Renal cortical epithelial cell (primary cell): ENCODE measurements around the gene FOXQ1. TPM values are rescaled to one million over a fixed set of nuclear protein-coding genes. Genes with fewer than 3 reads are reported as not detected.
"Not testable (repeated sequence)": the region's sequence is repeated elsewhere in the genome, so short reads cannot be mapped to it uniquely, and the experiment has no call there.

Source experiments
- DNase-seq: peaks from one replicate; pipeline ENCODE4 v3.0.0-alpha.2; 2011; ENCODE audit warnings: low read depth
- total RNA-seq: library from RNA; depleted of rRNA; stranded (reverse); fragments of >200 nt; gene quantifications from 2 replicates; pipeline ENCODE4 v1.2.3, GENCODE V29; 2014

The FOXQ1 gene
- total RNA-seq, 1 donor from 2014 or later = 0.65 TPM

DNA sequence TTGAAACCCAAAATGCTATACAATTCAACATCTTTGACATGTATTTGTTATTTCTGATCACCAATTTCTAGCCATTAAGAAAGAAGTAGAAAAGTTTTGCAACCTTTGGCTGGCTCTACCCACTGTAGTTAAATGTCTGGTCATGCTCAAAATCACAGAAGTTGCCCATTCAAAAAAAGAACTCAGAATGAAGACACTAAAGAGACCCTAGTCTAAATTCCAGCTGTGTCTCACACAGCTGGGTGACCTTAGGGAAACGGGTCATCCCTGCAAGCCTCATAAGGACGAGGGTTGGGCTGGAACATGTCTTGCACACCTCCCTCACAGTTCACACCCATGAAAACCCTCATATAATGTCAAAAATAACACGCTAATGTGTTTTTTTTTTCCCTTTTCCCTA lies 10.3 kb downstream of the FOXQ1 start:
- DNase-seq = no peak

DNA sequence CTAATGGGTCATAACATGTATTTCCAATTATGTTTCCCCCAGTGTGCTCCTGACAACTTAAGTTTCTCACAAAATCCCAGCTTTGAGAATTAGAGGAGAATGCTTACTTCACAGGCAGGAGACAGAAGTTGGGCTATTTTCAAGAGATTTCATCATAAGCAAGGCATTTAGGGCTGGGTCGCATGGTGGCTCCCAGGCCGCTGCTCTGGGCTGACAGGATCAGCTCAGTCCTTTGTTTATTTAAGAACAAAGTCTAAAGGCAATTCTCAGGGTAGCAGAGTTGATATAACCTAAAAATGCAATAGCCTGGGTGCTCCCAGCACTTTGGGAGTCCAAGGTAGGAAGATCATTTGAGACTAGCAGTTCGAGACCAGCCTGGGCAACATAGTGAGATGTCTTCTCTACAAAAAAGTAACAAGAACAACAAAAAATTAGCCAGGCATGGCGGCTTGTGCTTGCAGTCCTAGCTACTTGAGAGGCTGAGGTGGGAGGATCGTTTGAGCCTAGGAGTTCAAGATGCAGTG lies 10.9 kb downstream of the FOXQ1 start:
- peak; percentile 57 for DNase-seq

DNA sequence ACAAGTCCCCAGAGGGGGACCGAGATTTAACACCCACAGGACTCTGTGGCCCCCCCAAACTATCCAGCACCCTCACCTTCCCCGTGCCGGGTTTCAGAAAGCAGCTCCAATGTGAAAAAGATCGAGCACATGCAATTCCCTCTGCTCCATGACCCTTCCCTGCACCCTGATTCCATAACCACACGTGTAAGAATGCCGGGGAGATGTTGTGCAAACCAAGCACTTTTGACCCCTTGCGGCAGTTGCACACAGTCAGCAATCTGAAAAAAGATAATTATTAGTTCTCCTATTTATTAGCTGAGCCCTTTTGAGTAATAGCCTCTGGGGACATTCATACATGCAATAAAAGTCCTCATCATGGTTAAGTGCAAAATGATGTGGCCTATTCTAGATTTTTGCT lies 13.0 kb downstream of the FOXQ1 start:
- peak; percentile 38 for DNase-seq

DNA sequence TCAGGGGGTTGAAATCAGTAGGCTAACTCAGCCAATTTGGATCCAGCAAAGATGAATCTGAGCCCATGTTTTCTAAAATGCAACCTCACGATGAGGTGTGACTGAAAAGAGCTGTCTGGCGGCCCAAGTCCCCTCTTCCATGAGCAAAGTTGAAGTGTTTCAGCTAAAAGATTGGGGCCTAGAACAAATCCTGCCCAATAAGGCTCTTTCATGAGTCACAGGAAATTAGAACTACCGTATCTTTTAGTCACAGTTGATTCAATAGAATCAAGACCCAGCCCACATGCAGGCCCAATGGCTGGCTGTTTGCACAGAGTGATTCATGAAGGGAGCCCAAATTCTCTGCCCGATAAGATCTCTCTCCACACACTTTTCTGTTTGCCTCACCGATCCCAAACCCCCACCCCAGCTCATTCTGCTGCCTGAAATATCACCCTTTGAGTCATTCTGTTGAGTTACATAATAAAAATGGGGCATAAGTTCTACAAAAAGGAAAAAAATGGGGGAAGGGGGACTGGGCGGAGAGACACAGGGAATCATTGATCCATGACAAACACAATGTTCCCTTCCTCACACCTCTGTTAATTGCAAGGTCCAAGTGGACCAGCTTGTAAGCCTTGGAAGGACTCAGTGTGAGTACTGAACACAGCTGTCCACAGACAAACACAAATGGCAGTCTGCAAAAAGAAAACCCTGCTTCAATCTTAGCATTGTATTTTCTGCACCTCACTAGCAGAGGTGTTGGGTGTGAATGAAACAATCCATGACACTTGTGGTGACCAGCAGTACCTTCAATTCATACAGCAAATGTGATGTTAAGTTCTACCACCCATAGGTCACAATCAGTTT lies 13.8 kb downstream of the FOXQ1 start:
- DNase-seq = peak; percentile 92

DNA sequence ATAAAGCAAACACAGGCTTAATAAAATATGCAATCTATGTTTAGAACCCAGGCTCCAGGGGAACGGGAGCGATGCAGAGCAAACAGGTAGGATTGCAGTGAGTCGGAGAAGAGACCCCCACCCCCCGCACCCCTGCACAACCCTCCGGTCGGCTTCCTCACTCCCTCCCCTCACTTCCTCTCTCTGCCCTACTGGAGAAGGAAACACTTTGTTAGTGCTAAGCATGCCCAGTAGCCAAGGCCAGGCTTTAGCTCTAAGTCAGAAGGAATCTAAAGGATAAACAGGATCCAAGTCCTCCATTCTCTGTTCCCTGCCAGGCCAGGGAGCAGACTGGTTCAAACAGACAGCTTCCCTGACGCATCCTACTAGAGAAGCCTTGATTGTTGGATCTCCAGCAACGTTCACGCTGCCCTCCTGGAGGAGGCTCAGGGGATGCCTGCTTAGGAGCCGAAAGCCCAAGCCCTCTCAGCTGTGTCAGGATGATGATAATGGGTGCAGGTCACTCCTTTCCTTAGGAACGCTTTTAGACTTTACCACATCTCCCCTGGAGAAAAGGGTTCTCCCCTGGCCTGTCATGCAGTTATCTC lies 14.7 kb downstream of the FOXQ1 start:
- no peak for DNase-seq

DNA sequence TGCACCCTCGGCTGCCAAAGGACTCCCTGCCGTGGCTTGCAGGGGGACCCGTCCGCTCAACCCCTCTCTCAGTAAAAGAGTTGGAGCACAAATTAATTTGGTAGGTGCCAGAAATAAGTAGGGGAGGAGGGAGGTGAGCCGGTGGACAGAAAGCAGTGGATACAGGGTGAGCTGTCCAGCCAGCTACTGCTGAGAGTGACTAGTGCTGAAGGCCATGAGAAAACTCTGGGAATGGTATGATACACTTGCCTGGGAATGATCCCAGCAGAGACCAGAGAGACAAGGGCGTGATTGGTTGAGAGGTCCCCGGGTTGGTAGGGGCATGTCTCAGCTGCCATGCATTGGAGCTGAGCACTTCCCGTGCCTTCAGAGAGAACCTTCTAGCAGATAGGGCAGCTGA lies 15.7 kb downstream of the FOXQ1 start:
- DNase-seq = no peak

DNA sequence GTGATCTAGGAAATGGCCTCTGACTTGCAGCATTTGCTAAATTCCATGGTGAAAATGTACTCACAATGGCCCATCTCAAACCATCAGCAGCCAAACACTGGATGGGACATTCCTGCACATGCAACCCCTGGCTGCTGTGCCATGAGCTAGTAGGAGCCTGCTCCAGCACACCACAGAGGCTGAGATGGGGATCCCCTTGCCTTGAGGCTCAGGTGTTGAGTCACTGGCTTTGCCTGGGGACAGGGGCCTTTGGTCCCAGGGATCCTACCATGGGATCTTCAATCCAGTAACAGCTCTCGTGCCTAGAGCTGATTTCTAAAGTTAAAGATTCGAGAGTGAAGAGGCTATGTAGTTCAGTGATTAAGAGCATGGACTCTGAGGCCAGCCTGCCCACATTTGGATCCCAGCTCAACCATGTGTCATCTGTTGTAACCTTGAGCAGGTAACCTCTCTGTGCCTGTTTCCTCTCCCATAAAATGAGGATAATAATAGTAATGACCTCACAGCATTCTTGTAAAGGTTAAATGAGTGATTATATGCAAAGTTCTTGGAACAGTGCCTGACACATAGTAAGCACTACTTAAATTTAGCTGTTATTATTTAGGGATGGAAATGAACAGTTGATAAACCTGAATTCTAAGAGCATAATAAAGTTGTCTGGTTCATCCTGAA lies 16.4 kb downstream of the FOXQ1 start:
- no peak for DNase-seq

DNA sequence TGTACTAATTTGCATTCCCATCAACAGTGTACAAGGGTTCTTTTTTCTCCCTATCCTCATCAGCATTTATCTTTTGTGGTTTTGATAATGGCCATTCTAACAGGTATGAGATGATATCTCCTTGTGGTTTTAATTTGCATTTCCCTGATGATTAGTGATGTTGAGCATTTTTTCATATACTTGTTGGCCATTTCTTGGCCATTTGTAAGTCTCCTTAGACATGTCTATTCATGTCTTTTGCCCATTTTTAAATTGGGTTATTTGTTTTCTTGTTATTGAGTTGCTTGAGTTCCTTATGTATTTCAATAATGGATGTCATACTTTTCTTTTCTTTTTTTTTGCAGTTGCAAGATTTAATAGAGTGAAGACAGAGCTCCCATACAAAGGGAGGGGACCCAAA lies 17.8 kb downstream of the FOXQ1 start:
- no peak for DNase-seq

DNA sequence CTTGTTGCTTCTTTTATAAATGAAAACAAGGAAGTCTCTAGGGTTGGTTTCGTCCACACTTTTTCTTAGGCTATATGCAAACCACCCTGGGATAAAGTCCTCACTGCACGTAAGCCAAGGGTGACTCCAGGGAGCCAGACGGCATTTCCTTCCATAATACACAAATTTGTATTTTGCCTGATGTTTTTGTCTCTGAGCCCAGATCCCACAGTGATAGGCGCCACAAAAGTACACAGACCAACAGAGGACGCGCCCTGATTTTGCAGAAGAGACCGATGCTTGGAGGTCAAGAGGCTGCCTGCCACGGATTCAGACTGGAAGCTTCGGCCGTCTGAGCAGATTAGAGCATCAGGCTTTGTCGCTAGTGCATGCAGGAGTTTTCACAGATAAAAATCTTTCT lies 22.8 kb downstream of the FOXQ1 start:
- no peak for DNase-seq

DNA sequence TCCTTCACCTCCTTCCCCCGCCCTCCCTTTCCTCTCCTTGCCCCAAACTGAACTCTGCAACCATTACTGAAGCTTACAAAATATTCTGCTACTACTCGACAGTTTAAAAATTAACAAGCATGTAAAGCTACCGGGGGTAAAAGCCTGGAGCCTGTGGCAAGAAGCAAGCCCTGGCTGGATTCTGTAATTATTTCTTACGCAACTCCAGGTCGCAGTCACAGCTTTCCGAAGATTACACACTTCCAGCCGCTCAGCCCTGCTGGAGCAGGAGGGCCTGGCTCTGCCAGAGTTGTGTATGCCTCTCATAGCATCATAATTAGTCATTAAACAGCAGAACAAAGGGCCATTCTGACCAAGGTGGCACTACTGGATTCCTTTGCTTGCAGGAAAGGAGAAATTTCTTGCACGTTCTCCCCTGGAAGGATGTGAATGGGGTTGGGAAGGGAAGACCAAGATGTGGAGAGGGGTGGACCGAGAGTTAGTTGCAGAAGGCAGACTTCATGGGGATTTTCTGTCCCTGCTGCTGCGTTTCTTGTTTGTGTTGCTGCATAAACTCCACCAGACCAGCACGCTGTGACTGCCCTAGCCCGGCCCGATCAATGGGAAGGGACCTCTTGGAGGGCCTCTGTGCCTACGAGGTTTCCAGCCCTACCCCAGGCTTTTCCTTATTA lies 23.6 kb downstream of the FOXQ1 start:
- DNase-seq = peak; percentile 99

DNA sequence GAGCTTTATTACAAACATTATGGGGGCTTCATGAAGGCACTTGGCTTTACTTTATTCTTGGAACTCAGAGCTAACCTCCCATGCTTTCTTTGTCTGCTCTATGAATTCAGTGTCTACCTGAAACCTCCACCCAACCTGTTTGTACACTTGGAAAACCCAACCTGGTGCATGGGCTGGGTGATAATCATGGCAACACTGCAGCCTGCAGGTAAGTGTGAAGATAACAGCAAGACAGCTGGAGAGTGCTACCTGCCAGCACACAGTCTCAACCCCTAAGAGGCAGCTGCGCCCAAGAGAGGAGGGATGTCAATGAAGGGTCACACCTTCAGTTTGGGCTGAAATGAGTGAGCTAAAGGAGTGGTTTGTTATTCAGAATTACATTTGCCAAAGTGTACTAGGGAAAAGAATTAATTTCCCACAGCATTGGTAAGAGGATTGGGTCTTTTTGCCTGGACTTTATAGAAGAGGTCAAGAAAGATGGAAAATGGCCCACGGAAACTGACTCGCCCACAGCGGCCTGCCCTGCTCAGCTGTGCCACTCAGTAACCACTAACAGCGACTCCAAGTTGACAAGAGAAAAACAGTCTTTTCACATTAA lies 24.4 kb downstream of the FOXQ1 start:
- peak; percentile 67 for DNase-seq

DNA sequence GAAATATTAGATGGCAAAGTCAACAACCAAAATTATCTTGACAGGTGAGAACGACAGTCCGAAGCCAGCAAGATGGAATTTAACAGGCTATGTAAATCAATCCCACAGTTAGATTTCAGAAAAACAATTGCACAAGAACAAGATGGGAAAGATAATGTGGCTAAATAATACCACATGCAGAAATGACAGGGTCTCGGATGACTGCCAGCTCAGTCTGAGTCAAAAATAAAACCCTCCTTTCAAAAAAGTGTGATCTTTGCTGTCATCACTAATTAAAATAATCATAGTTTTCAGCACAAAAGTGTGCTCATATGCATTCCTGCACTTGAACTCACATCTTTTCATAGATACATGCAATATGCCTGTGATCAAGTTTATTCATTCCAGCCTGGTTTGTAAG lies 25.9 kb downstream of the FOXQ1 start:
- DNase-seq = no peak

DNA sequence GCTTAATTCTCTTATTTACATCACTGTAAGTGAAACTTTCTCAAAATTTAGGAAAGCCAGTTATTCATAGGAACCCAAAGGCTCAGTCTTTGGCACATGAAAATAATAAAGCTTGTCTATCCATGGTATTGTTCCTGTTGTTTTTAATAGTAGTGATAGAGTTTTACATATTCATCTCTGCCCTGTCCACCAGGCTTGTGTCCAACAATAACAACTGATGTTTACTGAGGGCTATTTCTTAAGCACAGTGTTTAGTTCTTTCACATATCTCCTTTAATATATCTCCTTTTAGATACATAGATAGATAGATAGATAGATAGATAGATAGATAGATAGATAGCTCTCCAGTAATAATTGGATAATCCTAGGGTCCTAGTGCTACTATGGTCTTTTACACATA lies 34.2 kb downstream of the FOXQ1 start:
- DNase-seq = no peak

DNA sequence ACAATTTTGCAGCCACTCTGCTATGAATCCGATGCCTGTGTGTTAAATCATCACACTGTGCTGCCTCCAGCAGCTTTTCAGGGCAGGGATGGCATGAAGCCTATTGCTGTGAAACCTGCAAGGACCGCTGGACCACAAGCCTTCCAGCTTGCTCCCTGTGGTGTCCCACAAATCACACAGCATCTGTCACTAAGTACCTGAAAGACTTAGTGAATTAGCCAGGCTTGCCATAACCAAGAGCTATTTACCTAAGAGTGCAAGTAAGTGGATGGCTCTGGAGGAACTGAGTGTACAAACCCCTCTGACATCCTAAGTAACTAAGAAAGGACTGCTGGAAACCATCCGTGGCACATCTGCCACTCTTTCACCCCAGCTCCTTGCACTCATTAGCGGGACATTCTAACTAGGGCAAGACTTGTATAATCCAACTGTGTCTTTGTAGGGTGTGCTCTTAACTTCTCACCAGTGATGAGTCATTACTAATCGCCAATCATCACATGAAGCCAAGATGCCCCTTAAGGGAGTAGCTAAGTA lies 34.7 kb downstream of the FOXQ1 start:
- DNase-seq = no peak

DNA sequence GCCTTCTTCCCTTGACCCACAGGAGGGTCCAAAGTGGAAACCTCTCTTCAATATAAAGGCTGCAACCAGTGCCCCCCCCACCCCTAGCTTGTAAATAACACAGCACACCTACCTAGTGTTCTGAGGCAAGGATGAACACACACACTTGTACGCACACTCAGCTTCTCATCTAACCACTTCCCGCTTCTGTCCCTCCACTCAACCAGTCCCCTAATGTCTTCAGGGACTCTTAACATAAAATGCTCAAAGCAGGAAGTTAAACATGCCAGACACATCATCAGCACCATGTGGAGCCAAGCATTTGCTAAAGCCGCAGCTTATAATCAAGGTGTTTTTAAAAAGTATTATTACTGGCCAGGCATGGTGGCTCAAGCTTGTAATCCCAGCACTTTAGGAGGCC lies 35.3 kb downstream of the FOXQ1 start:
- no peak for DNase-seq

DNA sequence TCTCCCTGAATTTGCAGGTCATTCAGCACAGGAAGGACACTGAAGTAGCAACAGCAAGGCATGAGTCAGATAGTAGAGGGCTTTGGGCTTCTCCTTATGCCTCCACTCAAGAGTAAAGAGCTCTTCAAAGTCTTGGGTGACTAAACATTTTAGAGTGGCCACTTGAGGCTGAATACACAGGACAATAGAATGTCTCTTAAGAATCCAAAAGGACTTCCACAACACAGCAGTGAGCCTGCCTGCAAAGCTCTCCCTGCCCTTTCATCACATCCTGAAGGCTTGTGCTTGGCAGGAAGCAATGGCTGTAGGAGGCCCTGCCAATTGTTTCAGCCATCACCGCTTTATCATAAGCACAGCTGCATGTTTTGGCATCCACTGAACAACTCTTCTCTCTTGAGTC lies 36.8 kb downstream of the FOXQ1 start:
- no peak for DNase-seq

DNA sequence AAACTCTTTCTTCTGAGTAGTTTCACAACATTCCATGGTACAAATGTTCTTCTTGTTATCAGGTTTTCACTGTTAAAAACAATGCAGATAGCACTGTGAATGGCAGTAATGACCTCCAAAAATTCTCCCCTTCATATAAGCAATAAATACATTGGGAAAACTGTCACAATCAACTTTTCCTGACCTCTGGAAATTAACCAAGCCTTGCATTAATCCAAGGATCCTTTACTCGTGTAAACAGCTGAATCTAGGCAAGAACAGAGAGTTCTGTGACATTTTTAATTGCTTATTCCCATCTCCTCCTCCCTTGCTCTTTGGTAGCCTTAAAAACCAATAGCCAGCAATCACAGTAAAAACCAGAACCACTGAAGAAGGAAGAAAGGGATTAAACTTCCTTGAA lies 37.8 kb downstream of the FOXQ1 start:
- DNase-seq = no peak

DNA sequence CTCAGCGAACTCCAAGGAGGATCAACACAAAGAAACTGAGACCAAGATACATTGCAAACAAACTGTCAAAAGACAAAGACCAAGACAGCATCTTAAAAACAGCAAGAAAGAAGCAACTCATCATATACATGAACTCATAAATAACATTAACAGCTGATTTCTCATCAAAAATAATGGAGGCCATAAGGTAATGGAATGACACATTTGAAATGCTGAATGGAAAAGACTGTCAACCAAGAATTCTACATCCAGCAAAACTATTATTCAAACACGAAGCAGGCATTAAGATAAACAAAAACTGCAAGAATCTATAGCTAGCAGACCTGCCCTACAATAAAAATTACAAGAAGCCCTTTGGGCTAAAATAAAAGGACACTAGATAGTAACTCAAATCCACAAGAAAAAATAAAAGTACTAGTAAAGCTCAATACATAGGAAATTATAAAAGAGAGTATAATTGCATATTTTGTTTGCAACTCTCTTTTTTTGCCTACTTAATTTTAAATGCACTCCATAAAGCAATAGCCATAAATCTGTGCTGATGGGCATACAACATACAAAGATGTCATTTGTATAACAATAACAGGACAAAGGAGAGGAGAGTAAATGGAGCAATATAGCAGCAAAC lies 39.6 kb downstream of the FOXQ1 start:
- no peak for DNase-seq

DNA sequence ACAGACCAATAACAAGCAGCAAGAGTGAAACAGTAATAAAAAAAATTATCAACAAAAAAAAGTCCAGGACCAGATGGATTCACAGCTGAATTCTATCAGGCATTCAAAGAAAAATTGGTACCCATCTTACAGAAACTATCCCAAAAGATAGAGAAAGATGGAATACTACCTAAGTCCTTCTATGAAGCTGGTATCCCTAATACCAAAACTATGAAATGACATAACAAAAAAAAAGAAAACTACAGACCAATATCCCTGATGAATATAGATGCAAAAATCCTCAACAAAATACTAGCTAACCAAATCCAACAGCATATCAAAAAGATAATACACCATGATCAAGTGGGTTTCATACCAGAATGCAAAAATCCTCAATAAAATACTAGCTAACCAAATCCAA lies 43.2 kb downstream of the FOXQ1 start:
- not testable (repeated sequence) for DNase-seq

DNA sequence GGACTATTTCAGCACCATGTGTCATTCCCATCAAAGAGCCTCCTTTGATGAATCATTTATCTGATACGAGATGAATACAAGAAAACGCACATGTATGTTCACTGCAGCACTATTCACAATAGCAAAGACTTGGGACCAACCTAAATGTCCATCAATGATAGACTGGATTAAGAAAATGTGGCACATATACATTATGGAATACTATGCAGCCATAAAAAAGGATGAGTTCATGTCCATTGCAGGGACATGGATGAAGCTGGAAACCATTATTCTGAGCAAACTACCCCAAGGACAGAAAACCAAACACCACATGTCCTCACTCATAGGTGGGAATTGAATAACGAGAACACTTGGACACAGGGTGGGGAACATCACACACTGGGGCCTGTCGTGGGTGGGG lies 49.8 kb downstream of the FOXQ1 start:
- not testable (repeated sequence) for DNase-seq

DNA sequence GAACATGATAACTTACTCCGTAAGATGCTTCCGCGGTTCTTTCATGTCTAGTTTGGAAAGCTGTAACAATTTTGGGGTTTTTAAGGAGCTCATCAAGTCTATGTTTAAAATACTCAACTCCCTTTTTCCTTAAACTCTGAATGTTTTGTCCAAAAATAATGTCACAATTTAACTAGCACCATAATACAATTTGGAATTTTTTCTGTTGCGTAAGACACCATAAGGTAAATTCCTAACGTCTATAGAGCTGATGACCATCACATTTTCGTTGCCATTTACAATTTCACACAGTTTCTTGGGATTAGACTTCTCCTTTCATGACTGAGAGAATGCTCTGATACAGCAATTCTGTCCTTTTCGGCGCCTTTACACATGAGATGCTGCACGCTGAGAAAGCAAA lies 50.7 kb downstream of the FOXQ1 start:
- no peak for DNase-seq
